Measurements from ENCODE around the gene ADRM1. TPM values are rescaled to one million over a fixed set of nuclear protein-coding genes. Genes with fewer than 3 reads are reported as not detected.

Gene ADRM1
- total and polyA plus RNA-seq, 10 of the 15 experiments (the other 5 are each of a cell fraction or from before 2014, with no cell fraction given) = 3.4 to 213 (median 95.9) TPM

- BruUV-seq (replicated peaks) = no TSS peak
- no peak for FAIRE-seq
- no peak overlapping the region for H3K4me2 ChIP-seq (ENCODE audit: control insufficient read depth, insufficient read depth)
- ChIA-PET SMC1A (ENCODE audit: uncharacterized antibody, unreplicated experiment) (no interaction called here), POLR2A (no interaction called here), RAD21 (ENCODE audit: unreplicated experiment) (no interaction called here), CTCF (no interaction called here)
- no peaks in the 10 kb centered on the region for H4K20me1 ChIP-seq (ENCODE audit: control insufficient read depth, insufficient read depth)
- H3K79me2 ChIP-seq (ENCODE audit: control insufficient read depth, insufficient read depth, low read length) = no peaks in the 10 kb centered on the region
- no peak for DNase-seq (ENCODE audit: low read depth, low spot score)
- no peak overlapping the region for H3K27ac ChIP-seq (ENCODE audit: control insufficient read depth, insufficient read depth)
- H2AFZ ChIP-seq (ENCODE audit: control insufficient read depth, low read depth, low read length) = no peak overlapping the region
- no peaks in the 10 kb centered on the region for H3K4me1 ChIP-seq (ENCODE audit: control insufficient read depth, insufficient read depth, low read length)
- no peak for TF ChIP-seq NFIC (IDR thresholded peaks at IDR 0.05; ENCODE audit: low read depth, low read length)
- no peak for TF ChIP-seq ZNF687 (IDR thresholded peaks at IDR 0.05)
- no peak for TF ChIP-seq ETV6 (conservative IDR thresholded peaks at IDR 0.05 in 1 of 2, IDR thresholded peaks at IDR 0.05 in 1 of 2; ENCODE audit: borderline replicate concordance in 1 of 2, low read depth in 1 of 2)
- no peak for TF ChIP-seq STAT1 (conservative IDR thresholded peaks at IDR 0.05)
- TF ChIP-seq HDGF (IDR thresholded peaks at IDR 0.05) = no peak
- TF ChIP-seq SP1 (IDR thresholded peaks at IDR 0.05; ENCODE audit: low read depth, low read length) = no peak
- no peak for TF ChIP-seq IRF3 (IDR thresholded peaks at IDR 0.05)
- TF ChIP-seq GATAD2B (conservative IDR thresholded peaks at IDR 0.05; ENCODE audit: low read depth) = no peak
- no peak for TF ChIP-seq ATF3 (IDR thresholded peaks at IDR 0.05; ENCODE audit: borderline replicate concordance, extremely low read depth, low read depth, low read length)
- no peak for TF ChIP-seq MEF2A (IDR thresholded peaks at IDR 0.05; ENCODE audit: insufficient read depth, low read depth, low read length)
- TF ChIP-seq ZNF24 (IDR thresholded peaks at IDR 0.05) = no peak
- no peak overlapping the region for H3K9ac ChIP-seq (ENCODE audit: control insufficient read depth, insufficient read depth, low read length)
- H3K9me3 ChIP-seq (replicated peaks; ENCODE audit: control insufficient read depth, insufficient read depth, low read length) = no peaks in the 10 kb centered on the region
- H3K4me3 ChIP-seq = no peak overlapping the region
- intact Hi-C loops (cut with micrococcal nuclease; ENCODE audit: unreplicated experiment) = no loop called here
- in situ Hi-C loops (cut with MboI) = no loop called here
- no peaks in the 10 kb centered on the region for H3K27me3 ChIP-seq (replicated peaks in 1 of 2; ENCODE audit: control insufficient read depth in 2 of 2, insufficient read depth in 2 of 2, low read length in 1 of 2)
- 98% methylated on average over 25 of the region's 25 CpGs for WGBS (ENCODE audit: insufficient coverage, insufficient replicate concordance, low lambda C conversion rate, missing lambda C conversion rate)
- ATAC-seq = no peak
- H3K36me3 ChIP-seq (ENCODE audit: control insufficient read depth in 2 of 2, insufficient read depth in 2 of 2, low read length in 1 of 2) = peaks cover 8 to 12% of the 10 kb centered on the region in 2 experiments; a peak in 3 of 4 replicates
Measured at GRCh38 chr20:62286493-62287064, 16.2 kb upstream of the ADRM1 start.
